HK-2 (cell line): ENCODE results near the gene ERMARD.
A peak's percentile ranks its signal among the peaks of the same experiment; 100 is the strongest.

Experiments
- DNase-seq: peaks from one replicate; pipeline ENCODE4 v3.0.0-alpha.2; 2018; ENCODE audit not compliant: unreplicated experiment

Gene ERMARD

DNA sequence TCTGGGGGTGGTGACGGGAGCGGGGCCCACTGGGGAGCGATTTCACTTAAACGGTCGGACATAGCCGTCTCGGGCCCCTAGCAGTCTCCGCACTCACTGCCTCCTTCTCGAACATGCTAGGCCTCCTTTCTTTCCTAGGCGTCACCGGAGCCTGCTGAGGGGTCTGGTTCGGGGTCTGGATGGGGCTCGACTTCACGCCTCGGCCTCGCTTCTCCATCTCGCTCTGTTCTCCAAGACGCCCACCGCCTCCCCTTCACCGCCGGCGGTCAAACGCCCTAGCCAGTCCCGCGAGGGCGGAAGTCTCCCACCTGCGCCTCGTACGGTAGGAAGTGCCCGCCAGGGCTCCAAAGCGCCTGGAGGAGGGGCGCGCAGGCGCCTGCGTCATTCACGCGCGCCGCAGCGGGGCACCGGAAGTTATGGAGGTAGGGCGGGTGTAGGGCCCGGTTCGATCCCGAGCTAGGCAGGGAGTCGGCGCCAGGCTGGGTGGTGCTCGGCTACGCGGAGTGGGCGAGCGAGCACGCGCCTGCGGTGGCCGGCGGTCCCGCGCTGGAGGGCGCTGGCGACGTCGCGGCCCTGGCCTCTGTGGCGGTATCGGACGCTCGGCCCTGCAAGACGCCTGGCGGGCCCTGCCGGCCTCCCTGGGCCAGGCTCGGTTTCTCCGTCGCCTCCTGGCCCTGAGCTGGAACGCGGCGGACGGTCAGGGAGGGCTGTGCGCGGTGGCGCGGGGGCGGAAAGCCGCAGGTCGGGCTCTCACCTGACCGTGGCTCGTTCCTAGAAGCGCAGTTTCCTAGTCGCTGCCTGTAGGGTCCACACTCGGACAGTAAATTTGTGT lies at the start of gene ERMARD, which contains the start of gene DYNLT2:
Gene ERMARD, plus strand, starts transcription at position 381 of the 832 bp plus-strand sequence. Its CDS starts 36 bp downstream, at position 417.
Gene DYNLT2, minus strand, starts transcription at position 331 of the 832 bp plus-strand sequence. Its CDS starts 114 bp downstream, at position 217.
- DNase-seq, result peak; percentile 97

DNA sequence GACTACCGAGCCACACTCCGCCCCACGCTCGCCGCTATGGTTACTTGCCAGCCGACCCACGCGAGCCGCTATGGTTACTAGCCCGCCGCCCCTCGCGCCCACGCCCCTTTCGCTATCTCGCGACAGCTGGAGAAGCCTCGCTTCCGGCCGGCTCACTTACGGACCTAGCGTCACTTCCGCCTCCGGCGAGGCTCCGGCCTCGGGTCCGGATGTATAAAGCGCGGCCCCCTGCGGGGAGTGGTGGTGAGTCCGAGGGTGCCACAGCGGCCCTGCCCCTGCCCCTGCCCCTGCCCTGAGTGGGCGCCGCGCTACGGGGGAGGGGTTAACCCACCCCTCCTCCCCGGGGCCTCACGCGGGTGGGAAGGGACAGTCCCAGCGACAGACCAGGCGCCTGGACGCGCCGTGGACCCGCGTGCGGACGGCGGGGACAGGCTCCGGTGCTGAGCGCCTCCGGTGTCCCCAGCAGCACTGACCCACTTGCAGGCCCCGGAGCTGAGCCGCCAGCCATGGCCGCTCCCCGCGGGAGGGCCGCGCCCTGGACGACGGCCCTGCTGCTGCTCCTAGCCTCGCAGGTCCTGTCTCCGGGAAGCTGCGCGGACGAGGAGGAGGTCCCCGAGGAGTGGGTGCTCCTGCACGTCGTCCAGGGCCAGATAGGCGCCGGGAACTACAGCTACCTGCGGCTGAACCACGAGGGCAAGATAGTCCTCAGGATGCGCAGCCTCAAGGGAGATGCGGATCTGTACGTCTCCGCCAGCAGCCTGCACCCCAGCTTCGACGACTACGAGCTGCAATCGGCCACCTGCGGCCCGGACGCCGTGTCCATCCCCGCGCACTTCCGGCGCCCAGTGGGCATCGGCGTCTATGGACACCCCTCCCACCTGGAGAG lies 49.2 kb upstream of the ERMARD start, which contains the start of the genes C6orf120 and WDR27:
Gene C6orf120, plus strand, starts transcription at position 173 of the 886 bp plus-strand sequence. Its CDS starts 334 bp downstream, at position 507.
Gene WDR27, minus strand, starts transcription at position 76 of the 886 bp plus-strand sequence. CDS start 13,024 bp downstream, outside the sequence.
- DNase-seq, result peak; percentile 98

DNA sequence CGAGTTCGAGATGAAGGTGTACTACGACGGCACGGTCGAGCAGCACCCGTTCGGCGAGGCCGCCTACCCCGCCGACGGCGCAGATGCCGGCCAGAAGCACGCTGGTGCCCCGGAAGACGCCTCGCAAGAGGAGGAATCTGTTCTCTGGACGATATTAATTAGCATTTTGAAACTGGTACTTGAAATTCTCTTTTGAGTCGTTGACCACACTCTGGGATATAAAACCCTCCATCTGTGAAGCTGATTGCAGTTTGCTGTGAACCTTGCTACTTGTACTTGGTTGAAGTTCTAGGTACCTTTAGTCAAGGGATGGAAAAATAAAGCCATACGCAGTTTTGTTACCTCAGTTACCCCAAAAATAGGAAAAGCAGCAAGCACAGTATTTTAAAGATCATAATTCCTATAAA lies 48.6 kb upstream of the ERMARD start:
- DNase-seq, result peak; percentile 67

DNA sequence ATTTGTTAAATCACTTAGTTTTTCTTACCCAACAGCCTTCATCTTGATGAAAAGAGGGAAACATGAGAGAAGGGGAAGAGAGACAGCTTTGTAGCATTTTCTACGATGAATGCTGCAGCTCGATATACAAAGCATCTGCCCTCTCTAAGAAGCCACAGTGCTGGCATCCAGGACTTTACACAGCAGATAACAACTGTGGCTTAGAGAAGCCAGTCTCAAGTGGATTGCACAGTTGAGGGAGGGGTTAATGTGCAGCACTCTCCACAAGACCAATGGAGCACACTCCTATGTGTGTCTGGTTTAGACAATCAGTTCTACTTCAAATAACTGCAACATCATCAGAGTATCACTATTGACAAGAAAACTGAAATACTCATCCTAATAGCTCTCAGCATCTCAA lies 43.6 kb upstream of the ERMARD start:
- no peak for DNase-seq

DNA sequence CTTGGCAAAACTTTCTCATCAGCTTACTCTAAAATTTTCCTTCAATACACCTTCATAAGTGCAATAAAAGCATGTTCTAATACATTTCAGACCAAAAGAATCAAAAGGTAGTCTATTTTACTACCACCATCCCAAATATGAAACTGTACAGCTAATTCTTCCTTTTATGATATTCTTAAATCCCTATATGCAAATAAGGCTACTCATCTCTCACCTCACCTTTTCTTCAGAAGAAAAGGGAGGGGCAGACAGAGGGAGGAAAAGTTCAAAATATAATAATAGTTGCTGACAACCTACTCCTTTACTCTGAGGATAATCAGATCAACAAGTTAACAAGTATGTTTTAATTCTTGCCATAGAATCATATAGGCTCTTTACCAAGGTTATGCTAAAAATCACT lies 42.1 kb upstream of the ERMARD start:
- DNase-seq, result no peak

- no peak for DNase-seq
These were observed 41.4 kb upstream of the ERMARD start for GRCh38 chr6:169710009-169710408.

- DNase-seq, result no peak
These were observed 37.2 kb upstream of the ERMARD start for GRCh38 chr6:169714178-169714577.

GRCh38 chr6:169714595-169714994 lies 36.8 kb upstream of the ERMARD start:
- DNase-seq, result no peak

GRCh38 chr6:169719117-169719516 lies 32.3 kb upstream of the ERMARD start:
- no peak for DNase-seq

DNA sequence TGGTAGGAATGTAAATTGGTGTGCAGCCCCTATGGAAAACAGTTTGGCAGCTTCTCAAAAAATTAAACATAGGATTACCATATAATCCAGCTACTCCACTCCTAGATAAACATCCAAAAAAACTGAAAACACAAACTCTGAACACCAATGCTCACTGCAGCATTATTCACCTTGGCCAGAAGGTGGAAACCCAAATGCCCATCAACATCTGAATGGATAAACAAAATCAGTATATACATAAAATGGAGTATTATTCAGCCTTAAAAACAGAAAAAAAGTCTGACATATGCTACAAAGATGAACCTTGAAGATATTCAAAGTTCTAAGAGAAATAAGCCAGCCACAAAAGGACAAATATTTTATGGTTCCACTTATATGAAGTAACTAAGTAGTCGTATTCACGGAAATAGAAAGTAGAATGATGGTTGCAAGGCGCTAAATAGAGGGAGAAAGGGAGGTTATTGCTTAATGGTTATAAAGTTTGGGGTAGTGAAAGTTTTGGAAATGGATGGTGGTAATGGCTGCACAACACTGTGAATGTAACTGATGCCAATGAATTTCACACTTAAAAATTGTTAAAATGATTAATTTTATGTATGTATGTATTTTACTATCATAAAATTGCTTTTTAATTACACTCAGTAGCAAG lies 31.1 kb upstream of the ERMARD start:
- no peak for DNase-seq

DNA sequence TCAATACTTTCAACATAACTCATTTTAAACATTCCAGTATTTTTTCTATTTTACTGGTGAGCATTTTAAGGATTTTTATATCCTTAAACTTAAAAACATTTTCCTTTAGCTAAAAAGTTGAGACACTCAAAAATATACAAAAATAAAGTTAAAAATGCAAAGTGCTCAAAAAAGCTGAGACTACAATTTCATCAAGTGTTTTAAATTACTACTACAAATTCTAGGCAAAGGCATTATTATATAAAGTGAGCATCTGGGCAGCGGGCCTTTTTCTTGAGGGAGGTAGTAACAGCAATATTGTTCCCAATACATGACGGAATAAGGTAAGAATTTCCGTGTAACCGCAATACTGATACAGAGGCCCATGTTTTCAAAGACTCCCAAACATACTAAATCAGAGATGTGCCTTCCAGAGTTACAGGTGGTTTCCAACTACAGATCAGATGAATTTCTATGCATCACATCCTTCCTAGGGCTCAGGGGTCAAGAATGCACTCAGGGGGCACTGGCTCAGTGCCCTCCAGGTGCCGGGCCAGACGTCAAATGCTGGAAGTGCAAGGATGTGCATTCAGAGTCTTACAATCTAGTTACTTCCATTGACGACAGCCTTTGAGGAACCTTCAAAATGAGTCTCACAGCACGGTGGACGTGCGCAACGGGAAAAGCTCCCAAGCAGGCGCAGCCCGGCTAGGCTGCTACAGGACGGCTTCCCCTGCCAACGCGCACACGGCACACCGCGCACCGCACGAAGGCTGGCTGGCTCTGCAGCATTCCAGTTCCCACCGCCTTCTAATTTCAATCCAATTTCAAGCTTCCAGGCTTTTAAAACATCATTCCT lies 28.8 kb upstream of the ERMARD start:
- DNase-seq, result peak; percentile 49

DNA sequence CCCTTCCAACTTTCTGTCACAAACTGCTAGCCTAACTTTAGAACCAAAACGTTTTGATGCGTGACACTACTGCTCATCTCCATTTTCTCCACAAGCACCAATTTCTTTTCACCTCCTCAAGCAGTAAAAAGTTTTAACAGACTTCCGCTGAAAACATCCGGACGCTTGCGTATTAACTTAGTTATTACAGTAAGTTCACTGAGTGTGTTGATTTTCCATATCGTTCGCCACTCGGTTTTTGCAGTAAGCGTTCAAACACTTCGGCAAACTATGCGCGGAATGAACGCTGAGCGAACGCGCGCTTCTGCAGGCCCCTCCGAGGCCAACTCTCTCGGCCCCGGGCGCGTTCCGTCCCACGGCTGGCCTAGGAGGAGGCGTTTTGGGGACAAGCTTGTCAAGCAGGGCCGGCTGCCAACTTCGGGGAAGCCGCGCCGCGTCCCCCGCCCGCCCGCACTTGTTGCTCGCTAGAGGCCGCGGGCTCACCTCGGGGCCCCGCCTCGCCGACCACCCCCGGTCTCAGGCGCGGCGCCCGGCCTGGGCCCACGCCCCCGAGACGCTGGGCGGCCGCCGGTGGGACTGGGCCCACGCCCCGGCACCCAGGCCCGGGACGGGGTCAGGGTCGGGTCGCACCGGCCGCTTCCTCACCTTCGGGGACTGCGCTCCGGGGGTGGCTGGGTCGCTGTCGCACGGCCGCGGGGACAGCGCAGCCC lies 28.1 kb upstream of the ERMARD start:
- peak; percentile 55 for DNase-seq

DNA sequence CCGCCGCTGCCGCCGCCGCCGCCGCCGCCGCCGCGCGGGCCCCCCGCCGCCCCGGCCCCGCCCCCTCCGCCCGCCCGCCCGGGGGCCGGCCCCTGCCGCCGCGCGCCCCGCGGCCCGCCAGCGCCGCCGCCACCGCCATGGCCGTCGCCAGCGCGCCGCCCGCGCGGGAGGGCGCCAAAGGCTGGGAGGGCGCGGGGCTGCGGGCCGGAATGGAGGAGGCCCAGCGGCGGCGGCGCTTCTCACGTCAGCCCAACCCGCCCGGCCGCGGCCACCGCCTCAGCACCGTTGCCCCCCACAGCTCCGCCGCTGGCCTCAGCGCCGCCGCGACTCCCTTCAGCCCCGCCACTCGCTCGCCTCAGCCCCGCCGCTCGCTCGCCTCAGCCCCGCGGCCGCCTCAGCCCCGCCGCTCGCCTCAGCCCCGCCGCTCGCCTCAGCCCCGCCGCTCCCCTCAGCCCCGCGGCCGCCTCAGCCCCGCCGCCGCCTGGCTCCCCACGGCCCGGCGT lies 27.4 kb upstream of the ERMARD start:
- DNase-seq, result no peak

GRCh38 chr6:169724494-169725124 lies 26.8 kb upstream of the ERMARD start, which contains the start of gene PHF10:
PHF10 (minus strand) TSS chr6:169724500; CDS start chr6:169723931, 569 bp downstream.
- peak; percentile 63 for DNase-seq

DNA sequence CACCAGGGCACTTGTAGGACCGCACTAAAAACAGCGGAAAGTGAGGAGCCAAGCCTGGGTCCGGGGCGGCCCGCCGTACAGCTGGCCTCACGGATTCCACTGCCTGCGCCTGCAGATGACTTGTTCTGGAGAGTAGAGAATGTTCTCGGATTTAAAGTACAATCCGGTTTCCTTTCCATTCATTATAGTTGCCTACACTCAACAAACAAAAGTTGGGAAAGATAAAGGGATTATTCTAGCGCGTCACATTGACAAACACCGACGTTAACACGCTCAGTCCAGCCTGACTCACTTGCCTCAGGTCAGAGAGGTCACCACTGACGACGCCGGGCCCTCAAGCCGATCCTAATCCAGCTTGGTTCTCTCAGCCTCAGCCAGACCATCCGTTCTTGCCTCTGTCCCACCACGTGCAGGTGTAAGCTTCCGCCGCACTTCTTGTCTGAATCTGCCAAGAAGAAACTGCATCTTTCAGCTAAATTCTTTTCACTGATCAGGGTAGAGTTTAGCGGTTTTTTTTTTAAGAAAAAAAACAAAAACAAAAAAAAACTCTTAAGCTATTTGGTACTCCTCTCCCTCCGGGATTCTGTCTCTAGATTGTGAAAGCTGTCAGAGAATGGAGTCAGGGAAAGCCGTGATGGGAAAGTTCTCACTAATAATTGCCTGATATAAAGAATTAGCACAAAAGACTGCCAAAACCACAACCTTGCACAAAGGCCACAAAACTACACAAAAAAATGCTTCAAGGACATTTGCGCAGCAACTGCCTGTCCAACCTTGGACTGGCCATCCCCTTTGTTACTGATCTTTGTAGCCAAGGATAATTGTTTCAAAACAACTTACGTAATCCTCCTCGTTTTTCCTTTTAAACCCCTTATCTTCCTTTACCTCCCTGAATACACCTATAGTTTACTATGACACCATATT lies 26.0 kb upstream of the ERMARD start:
- DNase-seq, result peak; percentile 48

GRCh38 chr6:169726049-169726400 lies 25.4 kb upstream of the ERMARD start:
- DNase-seq, result no peak

DNA sequence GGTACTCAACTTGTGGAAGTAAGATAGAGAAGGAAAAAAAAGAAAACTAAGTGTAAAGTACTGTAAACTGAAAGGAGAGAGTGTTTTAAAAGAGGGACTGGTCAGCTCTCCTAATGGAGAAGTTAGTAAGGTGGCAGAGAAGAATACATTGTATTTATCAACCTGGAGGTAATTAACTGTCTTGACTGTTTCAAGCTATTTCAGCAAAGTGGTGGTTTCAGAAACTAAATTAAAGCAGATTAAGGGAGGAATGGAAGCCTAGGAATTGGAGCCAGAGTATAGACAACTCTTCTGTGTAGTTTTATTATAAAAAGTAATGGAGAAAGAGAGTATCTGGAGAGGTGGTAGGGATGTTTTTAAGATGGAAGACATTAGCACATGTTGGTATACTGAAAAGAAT lies 24.5 kb upstream of the ERMARD start:
- DNase-seq, result no peak

- DNase-seq, result no peak
These were observed 21.5 kb upstream of the ERMARD start for GRCh38 chr6:169729961-169730360.
